Liver (tissue), 9 donors: Measurements from ENCODE around the gene RAD9A. TPM values are rescaled to one million over a fixed set of nuclear protein-coding genes. Genes with fewer than 3 reads are reported as not detected.

Experiments used
- DNase-seq: peaks from one replicate; pipeline ENCODE4 v3.0.0-alpha.2; 2017; ENCODE audit warnings: low spot score
- H3K27ac ChIP-seq, 2 donors: one replicate each; pipeline ENCODE4 v1.7.0; 2013; ENCODE audit warnings: inconsistent platforms in 2 of 2, low read length in 2 of 2, control low read depth in 1 of 2, low read depth in 1 of 2, mild to moderate bottlenecking in 1 of 2
- H3K27me3 ChIP-seq, 4 donors: one replicate each; pipeline versions ENCODE4 v1.6.1 to v1.7.0; 2013; ENCODE audit warnings: low read length in 3 of 4, inconsistent platforms in 1 of 4, mild to moderate bottlenecking in 1 of 4, moderate library complexity in 1 of 4; ENCODE audit not compliant: control insufficient read depth in 4 of 4, insufficient read depth in 4 of 4
- H3K36me3 ChIP-seq, 4 donors: one replicate each; pipeline versions ENCODE4 v1.6.1 to v1.7.0; 2013; ENCODE audit warnings: low read length in 3 of 4, mild to moderate bottlenecking in 3 of 4, low read depth in 1 of 4, moderate library complexity in 1 of 4; ENCODE audit not compliant: control insufficient read depth in 4 of 4, insufficient read depth in 3 of 4
- H3K4me1 ChIP-seq, 4 donors: one replicate each; pipeline versions ENCODE4 v1.6.1 to v1.7.0; 2013; ENCODE audit warnings: low read length in 3 of 4, mild to moderate bottlenecking in 3 of 4, moderate library complexity in 1 of 4; ENCODE audit not compliant: control insufficient read depth in 4 of 4, insufficient read depth in 4 of 4
- H3K4me3 ChIP-seq, 3 donors: one replicate each; pipeline versions ENCODE4 v1.6.1 to v1.7.0; 2013; ENCODE audit warnings: low read length in 3 of 3, control low read depth in 1 of 3, low read depth in 1 of 3, mild to moderate bottlenecking in 1 of 3
- H3K9ac ChIP-seq, 2 donors: one replicate each; pipeline ENCODE4 v1.7.0; 2013; ENCODE audit warnings: low read length in 2 of 2, mild to moderate bottlenecking in 2 of 2, moderate library complexity in 2 of 2, control low read depth in 1 of 2, low read depth in 1 of 2
- H3K9me3 ChIP-seq, 4 donors: one replicate each; pipeline versions ENCODE4 v1.6.1 to v1.7.0; 2013; ENCODE audit warnings: low read length in 3 of 4; ENCODE audit not compliant: control insufficient read depth in 4 of 4
- ATF3 ChIP-seq: IDR thresholded peaks from 2 replicates; pipeline ENCODE4 v1.6.1; 2016; ENCODE audit warnings: antibody characterized with exemption
- EGR1 ChIP-seq, 2 donors: IDR thresholded peaks; 2 replicates each; pipeline ENCODE4 v1.6.1; 2016 to 2018; ENCODE audit warnings: antibody characterized with exemption in 2 of 2, low read depth in 2 of 2
- GABPA ChIP-seq, 2 donors: IDR thresholded peaks in 1 of 2; conservative IDR thresholded peaks in 1 of 2; 2 replicates each; pipeline ENCODE4 v1.6.1; 2016; ENCODE audit warnings: antibody characterized with exemption in 2 of 2, mild to moderate bottlenecking in 1 of 2, moderate library complexity in 1 of 2
- HNF4G ChIP-seq: IDR thresholded peaks from 2 replicates; pipeline ENCODE4 v1.6.1; 2016; ENCODE audit warnings: antibody characterized with exemption
- MAX ChIP-seq: IDR thresholded peaks from 2 replicates; pipeline ENCODE4 v1.6.1; 2016; ENCODE audit warnings: antibody characterized with exemption
- NR2F2 ChIP-seq: IDR thresholded peaks from 2 replicates; pipeline ENCODE4 v1.6.1; 2016; ENCODE audit warnings: antibody characterized with exemption
- RAD21 ChIP-seq, 2 donors: IDR thresholded peaks; 2 replicates each; pipeline ENCODE4 v1.6.1; 2016; ENCODE audit warnings: antibody characterized with exemption in 2 of 2, mild to moderate bottlenecking in 2 of 2
- RXRA ChIP-seq, 2 donors: IDR thresholded peaks; 2 replicates each; pipeline ENCODE4 v1.6.1; 2017 to 2018; ENCODE audit warnings: antibody characterized with exemption in 2 of 2, mild to moderate bottlenecking in 1 of 2
- SP1 ChIP-seq: IDR thresholded peaks from 2 replicates; pipeline ENCODE4 v1.6.1; 2018; ENCODE audit warnings: antibody characterized with exemption, mild to moderate bottlenecking
- YY1 ChIP-seq: IDR thresholded peaks from 2 replicates; pipeline ENCODE4 v1.6.1; 2016; ENCODE audit warnings: antibody characterized with exemption, mild to moderate bottlenecking
- WGBS: extraction: QIAGEN DNeasy Blood & Tissue Kit; methylation state at CpG from one replicate; pipeline ENCODE4 v1.1.7; 2013; 5-methylcytosine and 5-hydroxymethylcytosine counted together
- polyA plus RNA-seq, 2 donors: library from polyadenylated mRNA; stranded (reverse) in 1 of 2; unstranded in 1 of 2; fragments of 200-250 nt in 1 of 2; fragments of >200 nt in 1 of 2; fragmentation: Nextera tagmentation in 1 of 2; extraction: Ambion mirVana in 1 of 2; gene quantifications; one replicate each; pipeline versions ENCODE4 v1.2.1 to v1.2.3, GENCODE V29; 2013 to 2015
- total RNA-seq, 2 donors: library from RNA; depleted of rRNA; stranded (reverse); fragments of >200 nt; gene quantifications; one replicate each; pipeline ENCODE4 v1.2.3, GENCODE V29; 2014
- TF ChIP-seq, protein P1 (sequence below): IDR thresholded peaks from 2 replicates; pipeline ENCODE4 v1.6.1; 2016; ENCODE audit warnings: antibody characterized with exemption
- donor health status: healthy.
- donor health status: healthy.
- donor health status: healthy.
- donor health status: healthy.
- donor health status: healthy.

RAD9A gene
- total and polyA plus RNA-seq, 4 donors, result 4.5 to 8.6 (median 5.6) TPM

DNA sequence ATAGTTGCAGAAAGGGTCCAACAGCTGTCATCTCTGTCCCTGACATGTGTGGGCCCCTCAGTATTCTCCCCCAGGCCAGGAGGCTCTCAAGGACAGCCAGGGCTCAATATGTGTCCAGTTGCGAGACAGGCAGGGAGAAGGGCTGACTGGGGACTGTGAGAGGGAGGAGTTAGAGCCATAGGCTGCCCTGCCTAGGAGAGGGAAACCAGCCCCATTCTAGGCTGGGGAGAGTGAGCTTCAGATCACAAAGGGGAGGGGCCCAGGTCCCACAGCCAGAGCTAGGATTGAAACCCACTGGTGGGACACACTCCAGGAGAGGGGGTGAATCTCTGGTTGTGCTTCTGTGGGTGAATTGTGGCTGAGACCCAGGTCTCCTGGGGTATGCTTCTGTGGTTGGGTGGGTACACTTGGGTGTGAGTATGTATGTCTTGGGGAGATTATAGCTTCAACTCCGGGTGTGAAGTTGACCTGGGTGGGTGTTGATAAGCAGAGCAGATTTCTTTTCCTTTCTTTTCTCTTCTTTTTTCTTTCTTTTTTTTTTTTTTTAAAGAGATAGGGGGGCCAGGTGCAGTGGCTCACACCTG lies 21.6 kb downstream of the RAD9A start:
- WGBS, result 78% methylated on average over 2 of the region's 2 CpGs
- no peaks in the 10 kb centered on the region for H3K27me3 ChIP-seq

GRCh38 chr11:67415501-67416304 lies 23.9 kb downstream of the RAD9A start, which contains the start of gene CARNS1:
CARNS1 (plus strand) TSS chr11:67415678; CDS start chr11:67416200, 522 bp downstream.
- peaks cover 20 to 34% (median 26%) of the 10 kb centered on the region in 4 donors for H3K4me1 ChIP-seq
- no peak for DNase-seq

More for the DNA sequence above, 21.6 kb downstream of the RAD9A start:
- Histone ChIP-seq H3K9me3 (no peaks in the 10 kb centered on the region), H3K9ac (no peak overlapping the region), H3K27ac (no peak overlapping the region), H3K4me3 (no peak overlapping the region), H3K36me3 (no peaks in the 10 kb centered on the region), H3K4me1 (peaks cover under 1 to 12% (median 6%) of the 10 kb centered on the region in 4 donors)
- TF ChIP-seq, protein P1, sequence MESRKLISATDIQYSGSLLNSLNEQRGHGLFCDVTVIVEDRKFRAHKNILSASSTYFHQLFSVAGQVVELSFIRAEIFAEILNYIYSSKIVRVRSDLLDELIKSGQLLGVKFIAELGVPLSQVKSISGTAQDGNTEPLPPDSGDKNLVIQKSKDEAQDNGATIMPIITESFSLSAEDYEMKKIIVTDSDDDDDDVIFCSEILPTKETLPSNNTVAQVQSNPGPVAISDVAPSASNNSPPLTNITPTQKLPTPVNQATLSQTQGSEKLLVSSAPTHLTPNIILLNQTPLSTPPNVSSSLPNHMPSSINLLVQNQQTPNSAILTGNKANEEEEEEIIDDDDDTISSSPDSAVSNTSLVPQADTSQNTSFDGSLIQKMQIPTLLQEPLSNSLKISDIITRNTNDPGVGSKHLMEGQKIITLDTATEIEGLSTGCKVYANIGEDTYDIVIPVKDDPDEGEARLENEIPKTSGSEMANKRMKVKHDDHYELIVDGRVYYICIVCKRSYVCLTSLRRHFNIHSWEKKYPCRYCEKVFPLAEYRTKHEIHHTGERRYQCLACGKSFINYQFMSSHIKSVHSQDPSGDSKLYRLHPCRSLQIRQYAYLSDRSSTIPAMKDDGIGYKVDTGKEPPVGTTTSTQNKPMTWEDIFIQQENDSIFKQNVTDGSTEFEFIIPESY, result no peak
- TF ChIP-seq GABPA (IDR thresholded peaks at IDR 0.05 in 1 of 2, conservative IDR thresholded peaks at IDR 0.05 in 1 of 2) (no peak), SP1 (no peak)
- DNase-seq, result peak; percentile 57

GRCh38 chr11:67416416-67417335 lies 24.9 kb downstream of the RAD9A start:
- TF ChIP-seq, protein P1, result no peak
- TF ChIP-seq RAD21 (IDR thresholded peaks at IDR 0.05) (no peak), RXRA (IDR thresholded peaks at IDR 0.05) (no peak), YY1 (no peak), ATF3 (no peak), EGR1 (IDR thresholded peaks at IDR 0.05; ENCODE audit: low read depth in 2 of 2) (no peak), NR2F2 (no peak), MAX (no peak), HNF4G (no peak)
- H3K9ac ChIP-seq, result no peak overlapping the region
- no peak for DNase-seq
- WGBS, result 74% methylated on average over 21 of the region's 21 CpGs
- H3K36me3 ChIP-seq, result no peaks in the 10 kb centered on the region
- H3K9me3 ChIP-seq, result no peaks in the 10 kb centered on the region
- H3K4me3 ChIP-seq, result no peak overlapping the region
- peaks cover 21 to 38% (median 28%) of the 10 kb centered on the region in 4 donors for H3K4me1 ChIP-seq
- no peaks in the 10 kb centered on the region for H3K27me3 ChIP-seq
- H3K27ac ChIP-seq, result no peak overlapping the region

More at GRCh38 chr11:67415501-67416304, 23.9 kb downstream of the RAD9A start, which contains the start of gene CARNS1:
- 7% methylated on average over 67 of the region's 67 CpGs for whole genome bisulfite sequencing
- Histone ChIP-seq H3K27me3 (no peaks in the 10 kb centered on the region), H3K9ac (no peak within 1 kb of the TSS), H3K36me3 (no peaks in the 10 kb centered on the region), H3K4me3 (peak within 1 kb of the TSS in 1 of 3 donors; percentile 28), H3K9me3 (no peaks in the 10 kb centered on the region), H3K27ac (no peak within 1 kb of the TSS)
- no peak for TF ChIP-seq NR2F2
